Stimulated activated CD8-positive, alpha-beta memory T cell treated with anti-CD3 and anti-CD28 coated beads, Interleukin-4, amount 100 ng/mL, for 4 hours (primary cell): ENCODE measurements around the gene NCOA5.

Experiments used
- DNase-seq, 2 donors: peaks; one replicate each; pipeline ENCODE4 v3.0.0-alpha.2; 2020; ENCODE audit warnings: low read depth in 2 of 2, low spot score in 1 of 2

NCOA5 gene

DNA sequence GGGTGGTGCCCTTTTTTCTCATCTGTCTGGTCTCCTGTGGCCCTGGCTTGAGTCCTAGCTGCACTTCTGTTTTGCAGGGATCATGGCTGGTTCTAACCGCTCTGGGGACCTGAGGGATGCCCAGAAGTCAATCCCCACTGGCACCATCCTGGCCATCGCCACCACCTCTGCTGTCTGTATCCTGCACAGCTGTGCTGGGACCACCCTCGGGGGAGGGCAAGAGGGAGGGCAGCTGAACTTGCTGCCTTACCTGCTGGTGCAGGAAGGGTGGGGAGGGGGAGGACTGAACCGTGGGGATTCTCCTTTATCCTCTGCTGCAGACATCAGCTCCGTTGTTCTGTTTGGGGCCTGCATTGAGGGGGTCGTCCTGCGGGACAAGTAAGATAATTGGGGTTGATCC is 46.2 kb downstream of the NCOA5 start:
- no peak for DNase-seq

DNA sequence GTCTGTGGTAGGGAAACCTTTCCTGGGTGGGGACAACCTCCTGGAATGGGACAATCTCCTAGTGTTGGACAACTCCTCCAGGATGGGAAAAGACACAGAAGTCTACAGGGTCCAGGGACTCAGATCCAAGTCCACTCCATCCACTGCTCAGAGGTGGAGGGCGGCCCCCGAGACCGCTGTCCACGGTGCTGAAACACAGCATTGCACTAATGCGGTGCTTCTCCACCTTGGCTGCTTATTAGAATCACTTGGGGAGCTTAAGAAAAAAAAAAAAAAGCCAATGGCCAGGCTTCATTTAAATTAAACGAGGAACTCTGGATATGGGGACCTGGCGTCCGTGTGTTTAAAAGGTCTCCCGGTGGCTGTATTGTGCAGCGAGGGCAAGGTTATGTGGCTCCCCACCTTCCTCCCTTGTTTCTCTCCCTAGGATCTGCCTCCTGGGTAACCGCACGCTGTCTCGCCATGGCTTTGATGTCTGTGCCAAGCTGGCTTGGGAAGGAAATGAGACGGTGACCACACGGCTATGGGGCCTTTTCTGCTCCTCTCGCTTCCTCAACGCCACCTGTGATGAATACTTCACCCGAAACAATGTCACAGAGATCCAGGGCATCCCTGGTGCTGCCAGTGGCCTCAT is 48.7 kb downstream of the NCOA5 start:
- no peak for DNase-seq

DNA sequence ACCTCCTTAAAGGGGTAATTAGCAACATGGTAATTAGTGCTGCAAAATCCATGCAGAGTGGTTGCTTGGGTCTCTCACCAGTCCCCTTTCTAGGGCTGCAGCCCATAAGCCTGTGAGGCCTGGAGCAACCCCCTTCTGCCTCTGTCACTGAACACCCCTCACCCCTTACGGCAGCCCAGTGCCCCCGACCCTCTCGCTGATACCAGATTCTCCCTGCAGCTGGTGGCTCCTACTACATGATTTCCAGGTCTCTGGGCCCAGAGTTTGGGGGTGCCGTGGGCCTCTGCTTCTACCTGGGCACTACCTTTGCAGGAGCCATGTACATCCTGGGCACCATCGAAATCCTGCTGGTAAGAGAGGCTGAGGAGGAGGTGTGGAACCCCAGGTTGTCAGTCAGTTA is 52.7 kb downstream of the NCOA5 start:
- DNase-seq: no peak

DNA sequence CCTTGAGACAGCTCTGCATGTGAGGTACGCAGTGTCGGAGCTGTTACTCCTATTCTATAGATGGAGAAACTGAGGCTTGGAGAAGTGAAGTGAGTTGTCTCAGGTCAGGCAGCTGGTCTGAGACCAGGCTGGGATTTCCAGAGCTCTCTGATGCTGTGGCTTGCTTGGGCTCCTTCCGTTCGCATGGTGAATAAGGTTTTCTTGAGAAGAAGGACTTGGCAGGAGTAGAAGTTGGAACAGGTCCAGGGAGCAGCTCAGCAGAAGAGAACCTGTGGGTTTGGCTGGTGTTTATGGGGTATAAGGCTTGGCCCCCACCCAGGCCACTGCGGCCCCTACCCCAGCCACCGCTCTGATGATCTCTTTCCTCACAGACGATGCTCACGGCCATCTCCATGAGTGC is 53.4 kb downstream of the NCOA5 start:
- no peak for DNase-seq

DNA sequence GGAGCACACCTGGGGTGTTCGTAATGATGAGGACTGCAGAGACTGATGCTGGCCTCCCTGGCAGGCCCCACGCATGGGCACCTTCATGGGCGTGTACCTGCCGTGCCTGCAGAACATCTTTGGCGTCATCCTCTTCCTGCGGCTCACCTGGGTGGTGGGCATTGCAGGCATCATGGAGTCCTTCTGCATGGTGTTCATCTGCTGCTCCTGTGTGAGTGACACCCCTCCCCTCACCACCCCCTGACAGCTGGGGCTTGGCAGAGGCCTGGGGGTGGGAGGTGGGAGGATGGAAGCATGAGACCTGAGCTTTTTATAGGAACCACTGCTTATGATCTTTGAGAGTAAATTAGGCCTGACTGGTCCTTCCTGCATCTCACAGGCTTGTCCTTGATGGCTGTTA is 54.0 kb downstream of the NCOA5 start:
- no peak for DNase-seq

DNA sequence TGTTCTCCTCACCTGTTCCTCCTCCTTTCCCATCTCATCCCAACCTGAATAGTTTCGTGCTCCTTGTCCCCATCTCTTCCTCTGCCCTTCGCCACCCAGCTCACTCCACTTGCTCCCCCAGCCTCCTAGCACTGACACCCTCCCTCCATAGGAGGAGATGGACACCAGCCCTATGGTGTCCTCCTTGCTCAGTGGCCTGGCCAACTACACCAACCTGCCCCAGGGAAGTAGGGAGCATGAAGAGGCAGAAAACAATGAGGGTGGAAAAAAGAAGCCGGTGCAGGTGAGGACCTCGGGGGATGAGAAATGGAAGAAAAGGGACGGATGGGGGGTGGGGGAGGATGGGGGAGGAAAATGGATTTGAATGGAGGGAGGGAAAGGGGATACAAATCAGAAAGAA is 54.5 kb downstream of the NCOA5 start:
- DNase-seq: no peak

DNA sequence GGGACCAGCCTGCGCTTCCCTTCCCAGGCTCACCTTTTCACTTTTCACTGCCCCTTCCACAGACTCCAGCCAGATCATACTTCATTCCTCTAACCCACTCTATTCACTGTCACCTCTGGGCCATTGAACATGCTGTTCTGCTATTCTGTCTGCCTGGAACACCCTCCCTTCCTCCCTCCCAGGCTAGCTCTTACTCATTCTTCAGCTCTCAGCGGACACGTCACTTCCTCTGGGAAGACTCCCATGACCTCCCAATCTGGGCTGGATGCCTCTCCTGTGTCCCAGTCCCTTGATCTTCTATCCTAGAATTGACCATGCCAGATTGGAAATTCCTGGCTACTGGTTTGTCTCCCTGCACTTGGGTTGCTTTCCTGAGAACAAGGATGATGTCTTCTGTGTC is 55.7 kb downstream of the NCOA5 start:
- no peak for DNase-seq

DNA sequence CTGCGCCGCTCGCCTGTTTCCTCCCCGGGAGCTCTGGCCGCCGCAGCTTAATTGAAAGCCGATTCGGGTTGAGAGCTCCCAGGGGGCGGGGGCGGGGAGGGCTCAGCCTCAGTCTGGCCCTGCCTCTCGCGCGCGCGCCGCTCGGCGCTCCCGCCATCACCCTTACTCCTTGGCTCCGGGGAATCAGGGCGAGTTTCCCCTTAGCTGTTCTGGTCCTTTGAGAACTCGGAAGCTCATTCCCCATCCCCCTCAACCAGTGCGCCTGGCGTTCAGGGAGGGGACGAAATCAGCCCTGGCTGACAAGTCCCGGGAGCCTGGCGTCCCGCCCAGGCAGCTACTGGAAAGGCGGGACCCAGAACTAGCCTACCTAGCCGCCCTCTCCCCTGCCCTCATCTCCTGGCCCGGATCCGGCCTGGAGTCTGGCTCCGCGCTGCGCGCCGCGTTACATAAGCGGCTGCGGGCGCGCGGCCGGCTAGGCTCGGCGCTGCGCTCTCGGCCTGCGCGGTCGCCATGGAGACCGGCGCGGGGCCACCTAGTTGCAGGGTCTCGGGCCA is 58.0 kb downstream of the NCOA5 start:
- no peak for DNase-seq

DNA sequence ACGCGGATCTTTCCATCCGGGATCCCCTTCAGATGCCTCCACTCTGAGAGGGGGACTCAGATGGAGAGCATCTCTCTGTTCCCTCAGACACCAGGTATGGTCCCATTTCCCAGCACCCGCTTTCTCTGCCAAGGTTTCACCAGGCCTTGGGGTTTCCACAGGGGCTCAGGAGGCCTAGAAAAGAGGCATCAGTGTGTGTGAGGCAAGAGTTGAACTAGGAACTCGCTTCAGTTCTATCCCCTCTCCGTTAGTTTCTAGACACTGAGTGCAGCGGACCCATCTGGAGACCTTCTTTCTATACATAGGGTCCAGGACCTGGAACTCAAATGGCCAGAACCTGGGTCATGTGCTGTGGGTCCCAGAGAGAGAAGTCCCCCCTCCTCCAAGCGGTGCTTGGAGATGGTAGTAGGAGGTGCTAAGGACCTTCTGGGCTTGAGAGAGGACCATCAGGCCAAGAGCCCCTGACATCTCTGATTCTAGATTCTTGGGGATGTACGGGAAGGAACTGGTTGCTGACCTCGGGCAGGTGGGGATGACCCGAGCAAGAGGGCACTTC is 58.7 kb downstream of the NCOA5 start:
- no peak for DNase-seq

DNA sequence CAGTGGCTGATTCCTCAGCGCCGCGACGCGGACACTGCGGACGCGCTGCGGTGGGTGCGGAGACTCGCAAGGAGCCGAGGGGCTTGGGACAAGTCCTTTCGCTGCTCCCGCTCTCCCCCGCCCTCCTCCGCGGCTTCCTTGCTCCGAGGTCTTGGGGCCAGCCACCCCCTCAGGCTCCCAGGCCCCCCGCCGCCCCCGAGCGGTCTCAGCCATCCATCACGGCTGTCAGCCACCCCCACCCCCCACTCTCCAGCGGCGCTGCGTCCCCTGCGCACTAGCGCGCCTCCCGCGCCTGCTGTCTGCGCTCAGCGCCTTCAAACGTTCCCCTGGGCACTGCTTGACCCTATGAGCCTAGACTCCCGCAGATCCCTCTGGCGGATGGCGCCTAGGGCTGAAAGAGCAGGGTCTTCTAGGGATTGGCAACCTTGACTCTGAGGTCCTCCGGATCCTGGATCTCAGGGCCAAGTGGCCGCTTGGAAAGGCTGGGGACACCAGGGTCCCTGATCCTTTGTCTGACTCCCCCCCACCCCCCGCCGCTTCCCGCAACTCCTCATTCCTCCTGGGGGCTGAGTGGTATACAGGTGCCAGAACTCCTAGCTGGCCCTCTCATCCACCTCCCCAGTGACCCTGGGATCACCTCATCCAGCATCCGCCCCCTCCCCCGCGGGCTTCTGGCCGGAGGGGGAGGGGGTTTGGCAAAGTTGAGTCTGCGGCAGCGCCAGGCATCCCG is 59.3 kb downstream of the NCOA5 start:
- DNase-seq: no peak

DNA sequence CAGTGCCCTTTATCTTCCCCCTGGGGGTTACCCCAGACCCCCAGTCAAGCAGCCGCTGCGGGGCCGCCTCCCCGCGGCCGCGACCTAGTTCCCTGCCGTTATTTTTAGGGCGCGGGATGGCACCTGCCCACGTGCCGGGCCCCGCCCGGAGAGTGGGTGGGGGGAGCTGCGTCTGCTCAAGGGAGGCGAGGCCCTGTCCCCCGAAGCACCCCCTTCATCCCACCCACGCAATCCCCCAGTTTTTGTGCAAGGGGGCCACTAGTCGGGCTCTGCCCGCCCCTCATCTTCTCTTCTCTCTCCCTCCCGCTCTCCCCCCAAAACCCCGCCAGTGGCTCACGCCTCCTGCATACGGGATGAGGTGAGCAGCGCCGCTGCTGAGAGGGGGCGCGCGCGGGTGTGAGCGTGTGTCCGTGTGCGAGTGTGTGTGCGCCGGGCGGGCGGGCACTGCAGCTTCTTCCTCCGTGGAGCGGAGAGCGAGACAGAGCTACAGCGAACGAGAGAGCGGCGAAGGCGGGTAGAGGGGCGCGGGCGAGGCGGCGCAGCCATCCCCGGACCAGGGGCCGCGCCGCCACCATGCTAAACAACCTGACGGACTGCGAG is 60.9 kb downstream of the NCOA5 start, which contains the start of gene SLC12A5:
Gene SLC12A5, plus strand, starts transcription at position 444 of the 600 bp plus-strand sequence. Its CDS starts 130 bp downstream, at position 574.
- DNase-seq: no peak

DNA sequence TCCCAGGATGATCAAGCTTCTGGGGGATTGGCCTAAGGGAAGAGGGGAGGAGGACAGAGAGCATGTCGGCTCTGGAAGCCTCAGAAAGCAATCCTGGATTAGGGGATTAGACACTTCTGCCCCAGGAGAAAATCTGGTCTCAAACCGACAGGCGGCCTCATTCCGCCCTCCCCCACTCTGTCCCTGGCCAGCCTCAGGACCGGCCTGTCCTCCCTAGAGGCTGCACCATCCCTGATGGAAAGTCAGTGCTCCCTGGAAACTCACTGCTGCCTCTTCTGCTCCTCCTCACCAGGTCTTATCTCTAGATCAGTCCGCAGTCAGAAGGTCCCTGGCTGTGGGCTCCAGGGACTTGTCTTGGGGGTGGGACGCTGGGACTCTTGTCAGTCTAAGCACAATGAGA is 61.7 kb downstream of the NCOA5 start:
- no peak for DNase-seq

DNA sequence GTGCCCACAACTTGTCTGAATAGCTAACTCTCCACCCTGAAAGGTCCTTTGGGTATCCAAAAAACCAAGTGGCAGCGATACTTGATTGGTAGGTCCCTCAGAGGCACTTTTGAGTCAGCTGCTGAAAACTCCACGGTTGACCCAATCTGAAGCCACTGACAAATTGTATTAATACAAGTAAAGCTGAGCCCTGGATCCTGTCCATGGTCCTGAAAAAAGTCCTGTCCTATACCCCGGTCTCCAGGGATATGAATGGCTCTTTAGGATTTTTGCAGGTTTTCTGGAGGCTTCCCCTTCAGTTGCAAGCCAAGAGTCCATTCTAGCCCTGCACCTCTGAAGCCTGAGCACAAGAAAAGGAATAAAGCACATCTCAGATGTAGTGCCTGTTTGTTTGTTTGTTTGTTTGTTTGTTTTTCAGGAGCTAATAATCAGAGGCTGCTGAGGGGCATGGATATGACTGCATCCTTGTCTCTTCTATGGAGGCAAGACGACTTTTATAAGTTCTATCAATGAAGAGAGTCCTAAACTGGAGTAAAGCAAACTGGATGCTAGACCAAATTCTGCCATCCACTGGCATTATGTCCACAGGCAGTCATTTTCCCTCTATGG is 62.4 kb downstream of the NCOA5 start:
- no peak for DNase-seq

DNA sequence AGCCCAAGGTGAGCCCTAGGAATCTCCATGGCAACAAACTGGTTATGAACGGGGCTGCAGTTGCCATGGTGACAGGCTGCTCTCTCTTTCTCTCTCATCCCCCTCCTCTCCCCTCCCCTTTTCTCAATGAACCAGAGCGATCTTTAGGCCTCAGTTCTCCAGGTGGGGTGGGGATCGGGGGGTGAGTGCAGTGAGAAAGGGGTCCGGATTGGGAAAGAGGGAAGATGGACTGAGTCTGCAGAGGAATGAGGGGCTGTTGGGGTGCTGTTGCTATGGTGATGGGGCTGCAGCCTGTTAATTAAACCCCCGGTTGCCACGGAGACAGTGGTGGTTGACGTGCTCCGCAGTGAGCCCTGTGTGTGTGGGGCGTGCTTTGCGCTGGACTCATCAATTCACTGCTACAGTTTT is 64.4 kb downstream of the NCOA5 start:
- no peak for DNase-seq

DNA sequence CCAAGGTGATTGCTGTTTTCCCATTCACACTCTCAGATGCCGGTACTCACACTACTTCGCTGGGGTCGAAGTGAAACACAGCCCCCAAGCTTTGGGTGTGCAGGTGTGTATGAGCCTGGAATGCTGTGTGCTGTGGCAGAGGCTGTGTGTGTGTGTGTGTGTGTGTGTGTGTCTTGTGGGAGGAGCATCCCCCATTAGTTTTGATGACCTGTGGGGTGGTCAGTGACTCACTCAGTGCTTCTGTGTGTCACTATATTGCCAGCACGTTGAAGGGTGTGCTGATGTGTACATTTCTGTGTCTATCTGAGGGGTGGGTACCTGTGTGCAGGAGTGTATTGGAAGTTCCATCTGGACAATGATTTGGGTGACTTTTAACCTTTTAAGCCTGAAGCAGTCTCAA is 65.8 kb downstream of the NCOA5 start:
- DNase-seq: no peak

DNA sequence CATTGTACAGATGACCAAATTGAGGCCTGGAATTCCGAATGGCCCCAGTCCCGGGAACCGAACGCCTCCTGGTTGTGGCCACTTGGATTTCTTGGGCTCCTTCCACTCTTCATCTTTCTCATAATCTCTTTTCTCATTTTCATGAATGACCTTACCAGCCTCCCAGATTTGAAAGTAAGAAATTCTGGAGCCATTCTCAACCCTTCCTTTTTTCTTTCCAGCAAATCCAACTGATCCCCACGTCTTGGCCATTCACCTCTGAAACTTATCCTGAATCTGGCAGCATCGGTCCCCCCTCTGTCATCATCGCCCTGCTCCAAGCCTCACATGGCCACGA is 66.6 kb downstream of the NCOA5 start:
- DNase-seq: no peak

DNA sequence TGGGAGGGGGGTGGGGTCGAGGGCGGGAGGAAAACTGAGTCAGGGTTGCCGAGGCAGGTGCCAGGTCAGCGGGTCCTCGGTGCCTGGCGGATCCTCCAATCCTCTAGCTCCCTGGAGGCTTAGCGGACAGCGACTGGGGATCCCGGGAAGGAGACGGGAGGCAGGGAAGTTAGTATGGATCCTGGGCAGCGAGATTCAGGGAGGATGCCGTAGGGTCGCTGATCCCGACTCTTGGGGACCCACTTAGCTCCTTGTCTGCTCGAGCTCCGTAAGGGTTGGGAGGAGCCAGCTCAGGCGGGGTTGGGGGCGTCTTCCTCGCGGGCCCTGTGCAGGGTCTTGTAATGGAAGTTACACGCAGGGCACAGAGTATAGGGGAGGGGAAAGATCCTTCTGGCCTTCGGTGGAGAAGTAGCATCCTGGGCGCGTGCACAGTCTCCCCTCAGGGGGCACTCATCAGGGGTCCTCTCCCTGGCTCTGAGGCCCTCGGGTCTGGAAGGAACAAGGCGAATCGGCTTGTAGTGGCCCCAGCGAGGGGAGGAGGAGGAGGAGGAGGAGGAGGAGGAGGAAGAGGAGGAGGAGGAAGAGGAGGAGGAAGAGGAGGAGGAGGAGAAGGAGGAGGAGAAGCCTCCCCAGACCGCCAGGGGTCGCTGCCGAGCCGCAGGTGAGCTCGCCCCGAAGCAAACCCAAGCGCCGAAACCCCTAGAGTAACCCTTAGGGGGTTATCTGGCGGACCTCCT is 67.2 kb downstream of the NCOA5 start:
- DNase-seq: peak; percentile 45 to 63

DNA sequence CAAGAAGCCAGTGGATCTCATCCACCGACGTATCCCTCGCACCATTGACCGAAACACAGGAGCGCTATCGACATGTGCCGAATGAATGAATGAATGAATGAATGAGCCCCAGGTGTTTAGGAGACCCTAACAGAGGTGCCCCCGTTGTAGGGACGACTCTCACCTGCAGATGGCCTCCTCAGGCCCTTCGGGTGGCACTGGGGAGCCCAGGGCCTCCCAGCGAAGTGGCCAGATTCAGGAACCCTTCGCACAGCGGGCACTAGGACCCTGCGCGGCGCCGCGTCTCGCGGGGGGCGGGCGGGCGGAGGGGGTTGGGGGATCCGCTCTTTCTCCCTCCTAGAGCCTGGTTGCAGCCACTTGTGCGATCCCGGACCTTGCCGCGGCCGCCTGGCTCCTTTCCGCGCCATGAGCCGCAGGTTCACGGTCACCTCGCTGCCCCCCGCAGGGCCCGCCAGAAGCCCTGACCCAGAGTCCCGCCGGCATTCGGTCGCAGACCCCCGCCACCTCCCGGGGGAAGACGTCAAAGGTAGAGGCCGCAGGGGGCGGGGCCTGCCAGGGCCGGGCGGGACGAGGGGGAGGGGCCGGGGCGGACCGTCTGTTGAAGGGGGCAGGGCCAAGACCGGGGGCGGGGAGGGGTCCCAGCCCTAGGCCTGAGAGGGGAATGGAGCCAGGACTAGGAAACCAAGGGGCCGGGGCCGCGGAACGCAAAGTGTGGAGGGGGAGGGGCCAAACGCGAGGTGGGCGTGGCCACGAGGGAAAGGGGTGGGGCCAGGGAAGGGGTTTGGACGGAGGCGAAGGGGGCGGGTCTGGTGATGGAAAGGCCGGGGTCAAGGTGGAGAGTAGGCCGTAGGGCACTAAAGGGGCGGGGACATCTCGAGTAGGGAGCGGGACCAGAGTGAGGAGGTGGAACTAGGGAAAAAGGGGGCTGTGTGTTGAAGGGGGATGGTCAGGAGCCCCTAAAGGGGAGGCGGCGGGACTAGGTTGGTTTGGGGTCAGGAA is 68.1 kb downstream of the NCOA5 start:
- no peak for DNase-seq

DNA sequence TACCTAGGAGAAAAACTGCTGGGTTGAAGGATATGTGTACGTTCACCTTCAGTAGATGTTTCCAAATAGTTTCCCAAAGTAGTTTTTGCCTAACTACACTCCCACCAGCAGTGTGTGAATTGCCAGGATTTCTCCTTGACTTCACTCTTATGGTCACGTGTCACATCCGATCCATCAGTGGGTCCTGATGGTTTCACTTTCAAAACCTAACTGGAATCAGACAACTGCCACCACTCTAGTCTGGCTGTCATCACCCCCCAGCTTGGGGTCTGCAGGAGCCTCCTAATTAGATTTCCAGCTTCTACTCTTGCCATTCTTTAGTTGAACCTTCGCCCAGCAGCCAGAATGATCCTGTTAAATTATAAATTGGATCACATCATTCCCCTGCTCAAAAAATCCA is 69.2 kb downstream of the NCOA5 start:
- DNase-seq: no peak

DNA sequence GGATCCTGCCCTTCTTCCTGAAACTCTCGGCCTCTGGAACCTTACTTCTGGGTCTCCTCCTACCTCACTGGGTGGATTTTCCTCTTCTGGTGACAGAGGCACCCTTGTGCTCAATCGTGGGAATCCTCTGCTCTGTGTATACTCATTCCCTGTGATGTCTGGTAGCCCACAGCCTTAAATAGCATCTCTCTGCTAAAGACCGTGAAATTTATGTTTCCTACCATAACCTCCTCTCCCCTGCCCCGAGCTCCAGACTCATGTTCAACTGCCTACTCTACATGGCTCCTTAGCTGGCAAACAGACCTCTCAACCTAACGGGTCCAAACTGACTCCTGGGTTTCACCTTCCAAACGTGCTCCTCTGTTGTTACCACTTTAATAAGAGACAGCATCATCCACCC is 71.2 kb downstream of the NCOA5 start:
- no peak for DNase-seq
